Astrocyte (in vitro differentiated cells and primary cell): ENCODE measurements around the gene SPEF1. TPM values are rescaled to one million over a fixed set of nuclear protein-coding genes. Genes with fewer than 3 reads are reported as not detected.

Source experiments
- DNase-seq: peaks from one replicate; pipeline ENCODE4 v3.0.0-alpha.2; 2010; ENCODE audit warnings: low read depth
- FAIRE-seq: peaks from 2 replicates; lab custom pipeline; 2011; peaks lifted over from hg19 to GRCh38; lab: Jason Lieb, UNC
- H2AFZ ChIP-seq: 2 replicates; pipeline ENCODE4 v1.6.0; 2012; ENCODE audit warnings: low read depth, low read length, inconsistent platforms
- H3K27ac ChIP-seq: 2 replicates; pipeline ENCODE4 v1.5.1; 2011; ENCODE audit warnings: low read depth, low read length, inconsistent platforms
- H3K27me3 ChIP-seq: 2 replicates; pipeline ENCODE4 v1.6.0; 2011; ENCODE audit warnings: low read length, inconsistent platforms; ENCODE audit not compliant: insufficient read depth
- H3K36me3 ChIP-seq: 2 replicates; pipeline ENCODE4 v1.5.1; 2011; ENCODE audit warnings: low read length, inconsistent platforms; ENCODE audit not compliant: insufficient read depth
- H3K4me1 ChIP-seq: 2 replicates; pipeline ENCODE4 v1.5.1; 2011; ENCODE audit warnings: low read length, inconsistent platforms; ENCODE audit not compliant: insufficient read depth
- H3K4me2 ChIP-seq: 2 replicates; pipeline ENCODE4 v1.6.0; 2012; ENCODE audit warnings: low read length, inconsistent platforms
- H3K4me3 ChIP-seq: 2 replicates; pipeline ENCODE4 v1.5.1; 2011; ENCODE audit warnings: low read depth, mild to moderate bottlenecking, low read length, inconsistent platforms; ENCODE audit not compliant: insufficient read depth
- H3K79me2 ChIP-seq: 2 replicates; pipeline ENCODE4 v1.6.0; 2012; ENCODE audit warnings: mild to moderate bottlenecking, low read length, inconsistent platforms; ENCODE audit not compliant: insufficient read depth
- H3K9ac ChIP-seq: 2 replicates; pipeline ENCODE4 v1.6.0; 2012; ENCODE audit warnings: mild to moderate bottlenecking, low read length, inconsistent platforms
- H3K9me3 ChIP-seq: 2 replicates; pipeline ENCODE4 v1.5.1; 2012; ENCODE audit warnings: low read depth, mild to moderate bottlenecking, low read length, inconsistent platforms; ENCODE audit not compliant: insufficient read depth
- H4K20me1 ChIP-seq: 2 replicates; pipeline ENCODE4 v1.6.0; 2012; ENCODE audit warnings: low read length, inconsistent platforms; ENCODE audit not compliant: insufficient read depth
- H3K27ac Mint-ChIP-seq: one replicate; pipeline ENCODE4 v1.8.0; 2021; ENCODE audit warnings: mild to moderate bottlenecking, mixed read lengths; ENCODE audit not compliant: unreplicated experiment
- H3K27me3 Mint-ChIP-seq: one replicate; pipeline ENCODE4 v1.8.0; 2021; ENCODE audit warnings: low read depth, mixed read lengths; ENCODE audit not compliant: unreplicated experiment
- H3K36me3 Mint-ChIP-seq: one replicate; pipeline ENCODE4 v1.8.0; 2021; ENCODE audit warnings: low read depth, mixed read lengths; ENCODE audit not compliant: unreplicated experiment
- H3K4me1 Mint-ChIP-seq: one replicate; pipeline ENCODE4 v1.8.0; 2021; ENCODE audit warnings: low read depth, mixed read lengths; ENCODE audit not compliant: unreplicated experiment
- H3K4me3 Mint-ChIP-seq: one replicate; pipeline ENCODE4 v1.8.0; 2021; ENCODE audit warnings: mild to moderate bottlenecking, moderate library complexity, mixed read lengths; ENCODE audit not compliant: unreplicated experiment
- H3K9me3 Mint-ChIP-seq: one replicate; pipeline ENCODE4 v1.8.0; 2021; ENCODE audit warnings: mild to moderate bottlenecking, mixed read lengths; ENCODE audit not compliant: unreplicated experiment
- CTCF ChIP-seq: IDR thresholded peaks from 2 replicates; pipeline ENCODE4 v1.5.1; 2011; ENCODE audit warnings: low read depth, mild to moderate bottlenecking, inconsistent platforms, low read length, moderate library complexity; ENCODE audit not compliant: insufficient read depth
- EZH2 ChIP-seq: IDR thresholded peaks from 2 replicates; pipeline ENCODE4 v1.6.1; 2012; ENCODE audit warnings: mild to moderate bottlenecking, low read length, inconsistent platforms; ENCODE audit not compliant: insufficient read depth
- total RNA-seq: library from RNA; stranded (reverse); gene quantifications from 2 replicates; pipeline ENCODE4 v1.2.1, GENCODE V29; 2021

The SPEF1 gene
- total RNA-seq, 1 donor from 2014 or later: 0.45 TPM

- H3K27ac ChIP-seq: no peak overlapping the region
- Mint-ChIP-seq H3K27ac (no peak overlapping the region), H3K27me3 (peaks cover 72% of the 10 kb centered on the region), H3K4me3 (no peak overlapping the region), H3K9me3 (peaks cover 2% of the 10 kb centered on the region), H3K4me1 (peaks cover 6% of the 10 kb centered on the region), H3K36me3 (no peaks in the 10 kb centered on the region)
- DNase-seq: no peak
- H3K36me3 ChIP-seq: no peaks in the 10 kb centered on the region
- H3K27me3 ChIP-seq: peaks cover 20% of the 10 kb centered on the region
- FAIRE-seq: no peak
- no peak overlapping the region for H3K4me3 ChIP-seq
- H3K79me2 ChIP-seq: no peaks in the 10 kb centered on the region
- H3K9ac ChIP-seq: no peak overlapping the region
- TF ChIP-seq EZH2 (no peak), CTCF (no peak)
- no peaks in the 10 kb centered on the region for H3K9me3 ChIP-seq
- H3K4me1 ChIP-seq: peaks cover 6% of the 10 kb centered on the region
- H2AFZ ChIP-seq: no peak overlapping the region
- H3K4me2 ChIP-seq: no peak overlapping the region
- no peaks in the 10 kb centered on the region for H4K20me1 ChIP-seq
Measured at GRCh38 chr20:3731944-3732326, 49.3 kb downstream of the SPEF1 start.

GRCh38 chr20:3730803-3731672, 50.2 kb downstream of the SPEF1 start:
- peaks cover 6% of the 10 kb centered on the region for H3K4me1 Mint-ChIP-seq
- FAIRE-seq: no peak
- no peak overlapping the region for H2AFZ ChIP-seq
- H3K79me2 ChIP-seq: no peaks in the 10 kb centered on the region
- no peak overlapping the region for H3K27ac Mint-ChIP-seq
- TF ChIP-seq EZH2: no peak
- TF ChIP-seq CTCF: no peak
- no peaks in the 10 kb centered on the region for H3K36me3 Mint-ChIP-seq
- H3K4me3 Mint-ChIP-seq: no peak overlapping the region
- no peak overlapping the region for H3K9ac ChIP-seq
- peaks cover 72% of the 10 kb centered on the region for H3K27me3 Mint-ChIP-seq
- H3K4me3 ChIP-seq: no peak overlapping the region
- no peaks in the 10 kb centered on the region for H3K36me3 ChIP-seq
- H3K4me2 ChIP-seq: no peak overlapping the region
- H3K9me3 Mint-ChIP-seq: peaks cover 2% of the 10 kb centered on the region
- no peak for DNase-seq
- H3K9me3 ChIP-seq: no peaks in the 10 kb centered on the region
- H3K27ac ChIP-seq: no peak overlapping the region
- no peaks in the 10 kb centered on the region for H4K20me1 ChIP-seq
- H3K27me3 ChIP-seq: peaks cover 20% of the 10 kb centered on the region
- H3K4me1 ChIP-seq: peaks cover 6% of the 10 kb centered on the region
